ENCODE data around the gene IQSEC1.

The IQSEC1 gene

GRCh38 chr3:12967606-12968351 is 105.5 kb downstream of the IQSEC1 start:
- DNase-seq (ENCODE audit: low read depth), result peak; percentile 82

- no peak for DNase-seq (ENCODE audit: low read depth)
Measured at GRCh38 chr3:12966847-12967605, 106.2 kb downstream of the IQSEC1 start.

DNA sequence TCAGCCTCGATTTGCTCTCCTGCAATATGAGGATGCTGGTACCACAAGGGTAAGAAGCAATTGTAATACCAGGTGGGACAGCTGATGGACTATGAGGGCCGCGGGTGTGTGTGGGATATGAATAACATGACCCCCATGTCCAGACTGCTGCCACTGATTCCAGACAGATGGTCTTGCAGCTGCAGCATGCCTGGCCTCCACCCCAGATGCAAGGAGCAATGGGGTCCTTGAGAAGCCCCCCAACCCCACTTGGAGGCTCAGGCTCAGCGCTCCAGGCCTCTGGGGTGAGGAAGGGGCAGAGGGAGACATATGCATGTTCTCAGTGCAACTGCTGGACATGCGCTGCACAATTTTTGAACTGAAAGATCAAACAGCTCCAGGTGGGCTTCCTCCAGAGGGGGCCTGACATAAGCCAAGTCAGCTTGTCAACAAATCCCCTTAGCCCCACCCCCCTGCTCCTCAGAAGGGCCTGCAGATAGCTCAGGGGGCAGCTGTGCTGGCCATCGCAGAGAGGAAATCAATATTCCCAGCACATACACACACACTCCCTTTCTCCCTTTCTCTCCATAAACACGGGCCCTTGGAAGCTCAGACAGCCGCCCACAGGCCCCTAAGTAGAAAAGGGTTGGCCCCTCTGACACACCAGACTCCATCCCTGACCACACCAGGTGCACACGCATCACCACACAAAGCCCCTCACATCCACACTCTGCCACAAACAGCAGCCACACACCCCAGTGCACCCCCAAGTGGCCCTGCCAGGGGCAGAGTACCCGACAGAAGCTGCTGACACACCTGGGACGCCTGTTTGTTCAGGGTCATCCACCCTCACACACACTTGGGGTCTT is 107.0 kb downstream of the IQSEC1 start:
- DNase-seq (ENCODE audit: low read depth), result no peak

DNA sequence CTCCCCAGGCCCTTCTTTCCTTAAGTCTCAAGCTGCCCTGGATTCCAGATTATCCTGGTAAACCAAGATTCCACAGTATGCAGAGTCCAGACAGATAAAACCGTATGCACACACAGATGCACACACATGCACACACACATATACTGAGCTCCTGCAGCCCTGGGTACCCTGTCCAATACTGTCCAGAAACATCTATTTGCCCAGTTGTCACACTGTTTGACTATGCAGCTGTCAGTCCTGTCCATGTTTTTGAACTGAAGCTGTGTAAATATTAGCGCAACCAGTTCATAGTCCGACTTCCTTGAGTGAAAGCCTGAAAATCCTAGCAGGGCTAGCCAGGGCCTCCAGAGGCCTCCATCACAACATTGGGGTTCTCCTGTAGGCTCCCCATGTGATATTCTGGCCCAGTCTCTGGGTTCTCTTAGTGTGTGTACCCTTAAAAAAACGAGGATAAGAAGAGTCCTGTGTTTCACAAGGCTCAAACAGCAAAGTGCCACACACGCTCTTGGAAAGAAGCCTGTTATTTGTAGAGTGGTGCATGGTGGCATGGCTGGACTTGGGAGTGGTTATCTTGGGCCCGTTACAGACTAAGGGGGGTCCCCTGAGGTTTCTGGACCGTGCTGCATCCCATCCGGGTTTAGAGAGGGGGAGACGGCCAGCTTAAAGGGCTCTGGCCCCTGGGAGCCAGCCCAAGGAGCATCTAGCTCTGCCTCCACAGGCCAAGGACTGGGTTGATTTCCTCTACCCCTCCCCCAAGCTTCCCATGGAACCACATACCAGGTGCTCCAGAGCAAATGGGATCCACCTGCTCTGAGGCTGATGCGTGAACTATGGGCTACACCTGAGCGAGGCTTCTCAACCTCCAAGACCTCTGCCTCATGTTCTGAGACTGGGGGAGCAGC is 108.3 kb downstream of the IQSEC1 start:
- DNase-seq (ENCODE audit: low read depth), result no peak

- no peak for DNase-seq (ENCODE audit: low read depth)
Measured at GRCh38 chr3:12963922-12964701, 109.1 kb downstream of the IQSEC1 start.

DNA sequence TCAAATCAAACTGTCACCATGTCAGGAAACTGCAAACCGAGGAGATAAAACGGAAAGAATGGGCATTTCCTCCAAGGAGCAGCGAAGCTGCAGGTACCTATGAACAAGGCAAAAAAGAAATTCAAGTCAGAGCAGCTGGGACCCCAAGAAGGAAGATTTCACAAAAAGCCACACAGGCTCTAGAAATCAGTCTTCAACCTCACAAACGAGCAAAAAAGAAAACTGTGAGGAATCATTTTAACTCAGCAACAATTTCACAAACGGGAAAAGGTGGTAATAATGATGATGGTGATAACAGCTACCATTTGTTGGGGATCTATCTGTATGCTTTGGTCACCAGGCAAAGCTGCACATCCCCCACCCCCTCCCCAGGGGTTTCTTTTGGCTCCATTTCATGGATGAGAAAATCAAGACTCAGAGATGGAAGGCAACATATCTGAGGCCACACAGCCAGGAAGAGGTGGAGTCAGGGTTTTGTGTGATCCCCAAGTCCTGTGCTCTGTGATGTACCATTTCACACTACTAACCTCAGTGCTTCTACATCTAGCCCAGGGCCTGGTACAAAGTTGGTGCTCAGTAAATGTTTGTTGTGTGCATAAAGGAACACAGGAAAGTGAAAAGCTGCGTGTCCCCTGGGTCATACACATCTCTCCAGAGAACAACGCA is 109.9 kb downstream of the IQSEC1 start:
- DNase-seq (ENCODE audit: low read depth), result no peak

DNA sequence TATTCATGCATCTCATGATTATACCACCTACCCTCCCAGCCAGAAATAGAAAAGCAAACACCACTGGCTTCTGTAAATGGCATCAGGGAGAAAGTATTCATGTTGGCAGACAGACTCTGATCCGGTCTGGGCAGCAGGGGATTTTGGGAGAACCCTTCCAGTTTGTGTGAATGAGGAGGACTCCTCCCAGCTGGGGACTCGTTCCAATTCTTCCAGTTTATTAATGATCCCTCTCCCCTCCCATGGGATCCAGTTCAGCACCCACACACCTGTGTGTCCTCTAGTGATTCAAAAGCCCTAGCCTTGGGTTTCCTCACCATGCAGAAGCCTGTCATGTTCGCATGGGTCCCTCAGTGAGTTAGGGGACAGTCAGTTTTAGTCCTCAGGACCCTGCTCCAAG is 110.9 kb downstream of the IQSEC1 start:
- DNase-seq (ENCODE audit: low read depth), result no peak

DNA sequence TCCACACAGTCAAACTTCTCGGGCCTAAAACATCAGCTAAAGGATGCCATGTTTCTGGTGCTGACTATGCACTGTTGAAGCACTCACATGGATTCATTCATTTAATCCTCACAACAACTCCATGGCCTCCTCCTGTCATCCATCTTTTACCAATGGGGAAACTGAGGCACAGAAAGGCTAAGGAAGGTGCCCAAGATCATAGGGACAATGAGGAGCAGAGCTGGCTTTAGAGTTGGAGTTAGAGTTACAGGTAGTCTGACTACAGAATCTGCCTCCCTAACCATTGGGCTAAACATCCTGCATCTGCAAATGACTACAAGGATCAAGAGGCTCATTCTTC is 111.6 kb downstream of the IQSEC1 start:
- no peak for DNase-seq (ENCODE audit: low read depth)

- no peak for DNase-seq (ENCODE audit: low read depth)
Measured at GRCh38 chr3:12961007-12961696, 112.1 kb downstream of the IQSEC1 start.

DNA sequence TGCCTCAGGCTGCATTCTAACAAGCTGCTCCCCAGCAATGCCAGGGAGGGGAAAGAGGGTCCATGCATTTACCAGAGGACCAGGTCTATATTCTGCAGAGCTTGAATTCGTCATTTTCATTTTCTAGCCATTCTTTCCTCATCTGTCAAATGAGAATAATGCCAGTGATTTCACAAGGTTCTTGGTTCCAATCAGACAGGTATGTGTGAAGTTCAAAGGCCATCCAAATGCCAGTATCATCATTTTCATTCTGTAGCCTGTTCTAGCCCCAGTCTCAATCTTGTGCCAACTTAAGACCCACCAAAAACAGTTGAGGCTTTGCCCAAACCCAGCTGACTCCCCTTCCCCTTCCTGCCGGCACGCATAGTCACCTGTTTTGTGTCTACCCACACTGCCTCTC is 112.7 kb downstream of the IQSEC1 start:
- DNase-seq (ENCODE audit: low read depth), result no peak

DNA sequence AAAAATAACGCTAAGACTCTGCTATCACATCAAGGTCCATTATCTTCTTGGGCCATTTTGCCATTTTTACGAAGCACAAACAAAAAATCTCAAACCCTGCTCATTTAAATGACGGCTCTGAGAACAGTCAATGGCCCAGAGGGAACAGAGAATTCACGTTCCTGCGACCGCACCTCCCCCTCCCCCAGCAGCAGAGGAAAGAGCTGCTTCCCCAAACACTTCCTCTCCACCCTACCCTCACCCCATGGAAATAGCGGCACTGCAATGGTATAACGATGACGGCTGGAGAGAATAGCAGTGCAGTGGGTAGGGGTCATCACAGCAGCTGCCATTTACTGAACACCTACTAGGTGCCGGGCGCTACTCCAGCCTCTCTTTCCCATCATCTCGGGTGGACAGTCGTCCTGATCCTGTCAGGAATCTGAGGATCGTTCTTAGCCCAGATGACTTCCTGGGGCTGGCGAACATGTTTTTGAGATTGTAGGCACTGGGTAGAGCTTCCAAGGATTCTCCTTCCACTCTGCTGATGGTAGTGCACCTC is 113.3 kb downstream of the IQSEC1 start:
- DNase-seq (ENCODE audit: low read depth), result no peak

DNA sequence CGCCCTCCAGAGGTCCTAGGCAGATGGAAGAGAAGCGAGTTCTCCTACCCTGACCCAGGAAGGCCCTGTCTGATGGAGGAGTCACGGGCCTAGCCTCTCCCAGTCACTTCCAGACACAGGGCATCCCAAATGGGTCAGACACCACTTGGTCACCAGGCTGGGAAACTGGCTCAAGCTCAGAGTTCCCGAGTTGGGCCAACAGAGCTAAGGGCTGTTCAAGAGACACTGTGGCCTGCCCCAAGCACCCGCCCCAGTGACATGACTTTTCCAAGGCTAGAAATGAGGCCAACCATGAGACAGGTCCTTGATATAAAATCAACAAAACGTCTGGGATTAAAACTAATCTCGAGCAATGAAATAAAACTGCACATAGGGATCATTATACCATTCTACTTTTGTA is 113.8 kb downstream of the IQSEC1 start:
- no peak for DNase-seq (ENCODE audit: low read depth)

DNA sequence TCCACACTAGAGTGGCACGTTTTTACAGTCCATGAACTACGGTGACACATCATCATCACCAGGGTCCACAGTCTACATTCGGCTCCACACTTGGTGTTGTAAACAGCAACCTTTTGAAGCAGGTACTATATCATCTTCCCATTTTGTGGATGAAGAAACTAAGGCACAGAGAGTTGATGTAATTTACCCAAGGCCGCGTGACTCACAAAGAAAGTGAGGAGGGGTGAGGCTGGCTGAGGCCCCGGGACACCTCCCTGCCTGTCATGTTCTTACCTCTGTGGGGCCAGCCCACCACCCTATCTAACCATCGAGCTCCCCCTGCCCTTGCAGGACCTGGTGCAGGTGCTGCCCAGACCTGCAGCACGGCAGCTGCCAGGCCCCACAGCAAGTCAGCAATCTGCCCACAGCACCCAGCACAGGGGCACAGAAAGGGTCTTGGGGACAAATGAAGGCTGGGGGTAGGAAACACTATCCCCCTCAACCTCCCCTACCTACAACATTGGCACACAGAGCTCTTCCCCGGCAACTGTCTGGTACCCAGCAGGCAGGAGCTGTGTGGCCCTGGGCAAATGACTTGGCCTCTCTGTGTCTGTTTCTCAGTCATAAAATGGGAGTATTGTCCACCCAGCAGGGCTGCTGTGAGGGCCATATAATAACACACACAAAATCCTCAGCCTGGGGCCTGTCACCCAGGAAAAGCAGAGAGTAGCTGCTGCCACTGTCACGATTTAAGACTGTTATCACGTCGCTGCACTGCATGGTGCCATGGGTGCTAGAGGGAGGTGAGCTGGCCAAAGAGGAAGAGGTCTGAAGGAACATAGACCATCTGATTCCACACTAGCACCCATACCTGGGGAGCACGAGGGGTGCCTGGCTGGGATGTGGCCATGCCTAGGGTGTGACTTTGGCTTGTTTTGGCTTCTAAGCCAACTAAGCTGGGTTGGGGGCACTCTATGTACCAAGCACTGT is 115.1 kb downstream of the IQSEC1 start:
- no peak for DNase-seq (ENCODE audit: low read depth)

DNA sequence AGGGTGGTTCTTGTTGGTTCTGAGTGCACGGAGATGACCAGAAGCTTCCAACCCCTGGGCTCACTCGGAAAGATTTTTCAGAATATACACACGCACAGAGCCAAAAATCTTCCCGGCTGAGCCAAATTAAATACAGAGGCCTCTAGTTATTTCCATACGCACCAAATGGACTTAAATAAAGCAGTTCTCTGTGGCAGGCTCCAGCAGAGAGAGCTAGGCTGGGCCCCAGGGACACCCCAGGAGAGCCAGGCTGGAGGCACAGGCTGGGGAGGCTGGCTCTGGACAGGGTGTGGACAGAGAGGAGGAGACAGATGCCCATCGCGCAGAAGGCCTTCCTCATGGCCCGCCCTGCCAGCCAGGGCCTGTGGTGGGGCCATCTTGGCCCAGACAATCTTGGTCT is 115.9 kb downstream of the IQSEC1 start:
- DNase-seq (ENCODE audit: low read depth), result no peak

DNA sequence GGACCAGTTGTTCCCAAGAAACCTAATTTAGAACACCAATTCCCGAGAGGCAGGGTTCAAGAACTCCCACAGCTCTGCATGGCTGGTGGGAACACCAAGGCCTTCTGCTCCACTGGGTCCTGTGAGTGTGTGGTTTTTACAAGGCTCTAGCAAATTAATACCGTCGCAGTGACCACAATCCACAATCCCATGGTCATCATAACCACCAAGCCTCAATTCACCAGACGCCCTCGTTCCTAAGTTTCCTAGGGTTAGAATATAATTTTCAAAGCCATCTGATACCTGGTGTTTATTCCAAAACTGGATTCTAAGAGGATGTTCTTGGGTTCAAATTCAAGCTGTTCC is 116.9 kb downstream of the IQSEC1 start:
- DNase-seq (ENCODE audit: low read depth), result no peak

GRCh38 chr3:12955651-12956315 is 117.4 kb downstream of the IQSEC1 start:
- DNase-seq (ENCODE audit: low read depth), result no peak

DNA sequence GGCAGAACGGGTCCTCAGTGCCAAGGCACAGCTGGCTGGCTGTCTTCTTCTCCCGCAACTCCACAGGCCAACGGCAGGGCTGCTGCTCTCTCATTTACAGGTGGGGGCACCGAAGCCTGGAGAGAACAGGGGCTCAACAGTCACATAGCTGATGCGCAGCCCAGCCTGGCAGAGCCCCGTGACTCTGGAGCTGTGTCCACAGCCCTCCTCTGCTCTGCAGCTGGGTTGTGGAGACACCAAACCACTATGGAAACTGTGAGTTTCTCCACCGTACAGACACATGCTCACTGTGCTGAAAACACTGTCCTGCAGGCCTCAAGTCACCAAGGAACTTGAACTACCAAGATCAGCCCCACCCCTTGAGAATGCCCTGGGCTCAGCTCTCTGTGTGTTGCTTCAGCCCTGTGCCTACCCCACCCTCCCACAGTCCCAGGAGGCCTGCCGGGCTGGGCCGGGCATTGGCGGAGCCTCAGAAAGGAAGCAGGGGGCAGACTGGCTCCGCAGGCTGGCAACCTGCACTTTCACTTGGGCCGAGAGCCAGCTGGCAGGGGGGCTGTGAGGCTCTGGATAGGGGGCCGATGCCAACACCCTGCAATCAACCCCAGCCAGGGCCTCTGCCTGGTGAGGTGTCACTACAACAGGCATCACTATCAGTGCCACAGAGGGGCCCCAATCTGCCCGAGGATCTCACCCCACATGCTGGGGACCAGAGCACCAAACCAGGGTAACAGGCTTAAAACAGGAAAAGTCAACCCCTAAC is 118.2 kb downstream of the IQSEC1 start:
- DNase-seq (ENCODE audit: low read depth), result no peak
